ENCODE measurements around the gene HOXC6.
"Not testable (repeated sequence)": the region's sequence is repeated elsewhere in the genome, so short reads cannot be mapped to it uniquely, and the experiment has no call there.

HOXC6 gene

GRCh38 chr12:54030889-54031471 lies 2.7 kb downstream of the HOXC6 start:
- DNase-seq (ENCODE audit: low read depth): peak; percentile 95

- no peak for DNase-seq (ENCODE audit: low read depth)
These were observed 3.2 kb downstream of the HOXC6 start for GRCh38 chr12:54031480-54031879.

GRCh38 chr12:54032086-54032619 lies 3.9 kb downstream of the HOXC6 start:
- no peak for DNase-seq (ENCODE audit: low read depth)

GRCh38 chr12:54032627-54033100 lies 4.4 kb downstream of the HOXC6 start, which contains the start of gene HOXC5:
Gene HOXC5 (plus strand): TSS chr12:54033050. CDS start chr12:54033123, 73 bp downstream.
- peak; percentile 92 for DNase-seq (ENCODE audit: low read depth)

GRCh38 chr12:54033106-54033979 lies 5.1 kb downstream of the HOXC6 start:
- DNase-seq (ENCODE audit: low read depth): peak; percentile 61

GRCh38 chr12:54033980-54034784 lies 5.9 kb downstream of the HOXC6 start:
- peak; percentile 83 for DNase-seq (ENCODE audit: low read depth)

- no peak for DNase-seq (ENCODE audit: low read depth)
These were observed 6.6 kb downstream of the HOXC6 start for GRCh38 chr12:54034785-54035310.

- DNase-seq (ENCODE audit: low read depth): no peak
These were observed 7.5 kb downstream of the HOXC6 start for GRCh38 chr12:54035568-54036264.

- peak; percentile 63 for DNase-seq (ENCODE audit: low read depth)
These were observed 8.6 kb downstream of the HOXC6 start for GRCh38 chr12:54036620-54037359.

GRCh38 chr12:54037360-54038283 lies 9.4 kb downstream of the HOXC6 start:
- no peak for DNase-seq (ENCODE audit: low read depth)

GRCh38 chr12:54038284-54038870 lies 10.1 kb downstream of the HOXC6 start:
- no peak for DNase-seq (ENCODE audit: low read depth)

GRCh38 chr12:54038871-54039414 lies 10.7 kb downstream of the HOXC6 start:
- no peak for DNase-seq (ENCODE audit: low read depth)

GRCh38 chr12:54039417-54040147 lies 11.3 kb downstream of the HOXC6 start:
- DNase-seq (ENCODE audit: low read depth): no peak

- DNase-seq (ENCODE audit: low read depth): no peak
These were observed 11.9 kb downstream of the HOXC6 start for GRCh38 chr12:54040148-54040494.

- DNase-seq (ENCODE audit: low read depth): no peak
These were observed 12.4 kb downstream of the HOXC6 start for GRCh38 chr12:54040648-54041047.

- DNase-seq (ENCODE audit: low read depth): no peak
These were observed 13.0 kb downstream of the HOXC6 start for GRCh38 chr12:54041097-54041690.

- DNase-seq (ENCODE audit: low read depth): not testable (repeated sequence)
These were observed 13.8 kb downstream of the HOXC6 start for GRCh38 chr12:54042033-54042432.

Data from amniotic epithelial cell (primary cell).